GM19328 (cell line): ENCODE measurements around the gene HTRA3.

Source experiments
- ATAC-seq: cut with Tn5 transposase; IDR thresholded peaks from one replicate; pipeline ENCODE4 v1.9.1; 2021; ENCODE audit warnings: mild to moderate bottlenecking, moderate library complexity; ENCODE audit not compliant: unreplicated experiment

HTRA3 gene

GRCh38 chr4:8265171-8265929 lies 4.2 kb upstream of the HTRA3 start:
- ATAC-seq = no peak

GRCh38 chr4:8266088-8266487 lies 3.5 kb upstream of the HTRA3 start:
- ATAC-seq = no peak

- ATAC-seq = no peak
These were observed 3.0 kb upstream of the HTRA3 start for GRCh38 chr4:8266508-8266907.

GRCh38 chr4:8267077-8267476 lies 2.5 kb upstream of the HTRA3 start:
- ATAC-seq = no peak

DNA sequence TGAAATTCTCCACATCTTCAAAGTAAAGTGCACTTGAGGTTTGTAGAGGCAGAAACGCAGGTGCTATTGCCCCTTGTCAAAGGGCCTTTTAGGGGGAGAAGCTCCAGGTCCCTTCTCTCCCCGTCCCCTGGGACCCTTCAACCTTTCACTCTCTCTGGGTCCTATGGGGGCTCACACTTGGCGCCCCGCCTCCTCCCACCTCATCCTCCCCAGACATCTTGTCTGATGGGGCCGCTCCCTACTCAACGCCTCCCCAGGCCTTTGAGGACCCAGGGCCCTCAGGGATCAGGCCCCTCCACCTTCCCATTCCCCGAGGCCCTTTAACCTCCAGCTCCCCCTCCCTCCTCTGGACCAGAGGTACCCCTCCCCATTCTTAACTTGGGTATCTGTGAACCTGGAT lies 1.3 kb upstream of the HTRA3 start:
- no peak for ATAC-seq

DNA sequence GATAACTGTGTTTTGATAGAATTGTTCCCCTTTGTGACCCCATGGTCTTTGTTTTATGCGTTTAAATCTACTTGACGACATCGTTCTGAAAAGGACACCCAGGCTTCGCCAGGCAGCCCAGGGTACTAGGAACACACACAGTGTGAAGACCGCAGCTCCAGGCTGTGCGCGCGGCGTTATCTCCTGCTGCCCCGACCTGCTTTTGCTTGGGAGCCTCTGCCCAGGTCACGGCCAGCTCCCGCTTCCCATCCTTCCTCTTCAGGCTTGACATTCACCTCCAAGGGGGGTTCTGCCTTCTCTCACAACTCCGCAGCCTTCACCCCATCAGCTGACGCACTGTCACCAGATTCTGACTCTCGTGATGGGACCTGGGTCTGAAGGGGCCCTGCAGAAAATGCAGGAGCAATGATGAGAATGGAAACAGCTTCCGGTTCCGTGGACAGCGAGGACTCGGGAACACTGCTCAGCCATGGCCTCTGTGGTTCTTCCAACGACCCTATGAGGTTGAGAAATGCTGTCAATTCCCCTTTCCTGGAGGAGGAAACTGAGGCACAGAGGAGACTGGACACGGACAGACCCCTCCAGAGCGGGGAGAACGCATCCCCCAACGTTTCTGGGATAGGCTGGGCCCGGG lies 536 bp upstream of the HTRA3 start:
- no peak for ATAC-seq

- no peak for ATAC-seq
These were observed 841 bp downstream of the HTRA3 start for GRCh38 chr4:8270418-8270771.

- no peak for ATAC-seq
These were observed 1.6 kb downstream of the HTRA3 start for GRCh38 chr4:8270912-8271815.

- no peak for ATAC-seq
These were observed 2.3 kb downstream of the HTRA3 start for GRCh38 chr4:8271821-8272220.

DNA sequence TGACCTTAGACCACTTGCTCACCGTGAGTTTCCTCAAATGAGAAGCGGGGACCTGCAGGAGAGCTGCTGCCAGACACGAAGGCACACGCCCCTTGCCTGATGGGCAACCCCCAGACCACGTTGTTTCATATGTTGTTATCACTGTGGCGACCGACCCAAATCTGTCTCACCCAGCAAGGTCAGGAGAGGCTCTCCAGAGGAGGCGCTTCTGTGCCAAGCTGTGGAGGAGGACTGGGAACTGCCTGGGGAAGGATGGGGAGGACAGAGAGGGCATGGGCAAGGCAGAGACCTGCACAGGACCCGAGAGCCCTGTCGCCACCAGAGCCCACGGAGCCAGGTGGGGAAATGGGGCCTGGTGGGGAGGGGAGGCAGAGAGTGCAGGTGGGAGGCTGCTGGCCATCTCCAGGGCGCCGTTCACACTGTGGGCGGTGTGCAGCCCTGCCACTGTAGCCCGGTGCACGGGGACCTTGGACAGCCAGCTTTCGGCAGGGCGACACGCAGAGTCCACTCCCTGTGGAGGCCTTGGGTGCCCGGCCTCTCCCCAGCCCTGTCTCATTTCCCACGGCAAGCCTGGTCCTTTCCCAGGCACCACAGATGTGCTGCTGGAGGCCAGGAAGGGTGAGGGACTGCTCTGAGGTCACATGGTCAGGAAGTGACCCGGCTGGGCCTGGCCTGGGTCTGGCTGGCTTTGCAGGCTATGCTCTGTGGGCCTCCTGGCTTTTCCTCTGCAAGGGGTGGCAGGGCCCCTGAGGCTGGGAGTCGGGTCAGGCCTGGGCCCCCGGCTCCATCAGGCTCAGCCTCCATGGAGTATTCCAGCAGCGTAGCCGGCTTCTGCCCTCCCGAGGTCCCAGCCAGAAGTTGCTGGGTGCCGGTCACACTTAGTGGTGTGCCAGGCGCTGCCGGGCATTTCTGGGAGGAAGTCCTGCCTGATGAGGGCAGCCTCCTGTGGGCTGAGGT lies 3.2 kb downstream of the HTRA3 start:
- ATAC-seq = no peak

DNA sequence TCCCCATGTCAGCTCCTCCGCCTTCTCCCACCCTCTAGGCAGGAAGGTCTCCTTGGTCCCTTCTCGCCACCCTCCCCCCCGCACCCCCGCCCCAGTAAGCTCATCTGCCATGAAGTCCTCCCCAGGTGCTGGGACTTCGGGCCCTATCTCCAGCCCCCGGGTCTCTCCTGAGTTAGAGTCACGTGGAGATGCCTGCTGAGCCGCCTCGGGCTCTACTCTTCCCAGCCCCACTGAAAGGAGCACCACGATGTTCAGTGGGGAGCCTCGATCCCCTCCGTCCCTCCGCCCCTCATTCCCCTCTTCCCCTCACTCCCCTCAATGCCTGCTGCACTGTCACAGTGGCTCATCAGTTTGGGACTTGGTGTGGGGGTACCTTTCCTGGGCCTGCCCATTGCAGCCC lies 3.9 kb downstream of the HTRA3 start:
- no peak for ATAC-seq

DNA sequence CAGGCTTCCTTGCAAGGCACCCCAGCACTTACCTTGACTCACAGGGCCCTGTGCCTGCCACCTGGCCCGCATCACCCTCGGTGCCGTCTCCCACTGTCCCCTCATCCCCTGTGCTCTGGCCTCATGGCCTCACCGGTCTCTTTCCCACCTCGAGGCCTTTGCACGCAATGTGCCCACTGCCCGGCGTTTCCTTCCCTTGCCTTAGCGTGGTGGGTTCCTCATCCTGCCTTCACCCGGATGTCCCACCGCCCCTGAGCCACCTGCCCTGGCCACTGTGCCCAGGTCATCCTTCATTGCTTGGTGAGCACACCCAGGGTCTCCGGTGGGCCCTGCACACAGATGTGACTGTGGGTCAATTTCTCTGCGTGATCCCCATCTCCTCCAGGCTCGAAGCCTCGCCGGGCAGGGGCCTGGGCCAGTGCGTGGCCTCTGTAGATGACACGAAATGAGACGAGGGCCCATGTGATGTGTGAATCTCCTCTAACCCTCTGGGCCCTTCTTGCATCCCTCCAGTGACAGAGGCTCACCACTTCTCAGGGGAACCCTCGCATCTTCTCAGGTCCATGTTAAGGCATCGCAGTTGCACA lies 4.6 kb downstream of the HTRA3 start:
- ATAC-seq = no peak

- no peak for ATAC-seq
These were observed 5.4 kb downstream of the HTRA3 start for GRCh38 chr4:8274765-8275547.

GRCh38 chr4:8275548-8275910 lies 6.0 kb downstream of the HTRA3 start:
- ATAC-seq = no peak

DNA sequence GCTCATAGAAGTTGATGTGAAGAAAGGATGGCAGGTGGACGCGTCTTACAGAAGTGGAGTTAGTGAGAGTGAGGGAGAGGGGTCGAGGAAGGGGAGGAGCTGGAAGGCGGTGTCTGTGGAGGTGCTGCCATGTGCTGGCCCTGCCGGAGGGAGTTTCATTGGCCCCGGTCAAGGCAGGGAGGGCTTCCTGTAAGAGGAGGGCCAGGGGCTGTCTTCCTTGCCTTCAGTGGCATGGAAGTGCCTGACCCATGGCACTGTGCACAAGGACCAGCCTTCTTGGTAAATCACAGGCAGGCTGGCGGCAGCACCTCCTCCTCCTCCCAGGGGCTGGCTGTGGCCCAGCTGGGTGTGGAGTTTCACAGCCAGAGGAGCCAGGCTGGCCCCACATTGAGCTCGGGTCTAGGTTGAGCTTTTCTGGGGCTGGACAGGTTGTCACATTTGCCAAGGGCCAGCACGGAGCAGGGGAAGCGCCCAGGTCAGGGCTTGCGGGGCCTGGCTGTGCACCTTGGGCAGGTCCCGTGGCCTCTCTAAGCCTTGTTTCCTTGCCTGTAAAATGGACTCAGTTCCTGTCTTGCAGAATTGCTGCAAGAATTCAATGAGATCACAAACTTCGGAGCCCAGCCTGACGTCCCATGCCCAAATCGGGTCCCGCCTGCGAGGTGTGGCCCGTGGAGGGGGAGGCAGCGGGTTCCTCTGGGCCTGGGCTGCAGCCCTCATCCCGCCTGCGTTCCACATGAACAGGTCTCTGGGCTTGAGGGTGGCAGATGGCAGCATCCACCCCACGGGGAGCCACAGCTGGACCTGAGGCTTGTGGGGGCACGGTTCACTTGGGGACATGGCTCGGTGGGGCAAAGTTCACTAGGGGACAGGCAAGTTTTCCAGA lies 7.0 kb downstream of the HTRA3 start:
- ATAC-seq = no peak

- ATAC-seq = no peak
These were observed 7.9 kb downstream of the HTRA3 start for GRCh38 chr4:8277356-8278008.

DNA sequence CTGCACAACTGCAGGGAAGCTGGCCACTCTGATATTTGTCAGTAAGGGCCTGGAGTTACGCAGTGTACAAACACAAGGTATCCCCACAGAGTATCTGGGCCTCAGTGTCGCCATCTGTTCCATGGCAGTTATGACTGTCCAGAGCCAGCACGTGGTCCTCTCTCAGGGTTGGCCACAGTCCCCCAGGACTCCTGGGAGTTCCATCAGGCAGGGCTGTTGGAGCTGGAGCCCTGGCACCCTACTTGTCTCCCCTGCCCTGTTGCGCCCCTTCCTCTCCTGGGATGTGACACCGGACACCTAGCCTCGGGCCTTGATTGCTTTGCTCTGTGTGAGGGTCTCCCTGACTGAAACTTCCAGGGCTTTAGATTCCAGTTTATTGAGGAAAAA lies 8.4 kb downstream of the HTRA3 start:
- no peak for ATAC-seq
